AG09319 (cell line): ENCODE measurements around the gene DEPDC7.

ENCODE experiments used
- DNase-seq: peaks from one replicate; pipeline ENCODE4 v3.0.0-alpha.2; 2010; ENCODE audit warnings: low read depth; ENCODE audit errors: extremely low read depth
- TF ChIP-seq, protein P1 (sequence below): IDR thresholded peaks from 2 replicates; pipeline ENCODE4 v1.5.1; 2011; ENCODE audit warnings: low read depth, mild to moderate bottlenecking, inconsistent platforms, low read length, moderate library complexity

Gene DEPDC7

DNA sequence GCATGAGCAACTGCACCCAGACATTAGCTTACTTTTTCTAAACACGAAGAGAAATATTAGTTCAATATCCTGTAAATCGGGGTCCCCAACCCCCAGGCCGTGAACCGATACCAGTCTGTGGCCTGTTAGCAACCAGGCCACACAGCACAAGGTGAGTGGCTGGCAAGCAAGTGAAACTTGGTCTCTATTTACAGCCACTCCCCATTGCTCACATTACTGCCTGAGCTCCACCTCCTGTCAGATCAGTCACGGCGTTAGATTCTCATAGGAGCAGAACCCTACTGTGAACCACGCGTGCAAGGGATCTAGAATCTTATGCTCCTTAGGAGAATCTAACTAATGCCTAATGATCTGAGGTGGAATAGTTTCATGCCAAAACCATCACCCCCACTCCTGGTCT lies 27.8 kb upstream of the DEPDC7 start:
- no peak for DNase-seq
- TF ChIP-seq, protein P1, sequence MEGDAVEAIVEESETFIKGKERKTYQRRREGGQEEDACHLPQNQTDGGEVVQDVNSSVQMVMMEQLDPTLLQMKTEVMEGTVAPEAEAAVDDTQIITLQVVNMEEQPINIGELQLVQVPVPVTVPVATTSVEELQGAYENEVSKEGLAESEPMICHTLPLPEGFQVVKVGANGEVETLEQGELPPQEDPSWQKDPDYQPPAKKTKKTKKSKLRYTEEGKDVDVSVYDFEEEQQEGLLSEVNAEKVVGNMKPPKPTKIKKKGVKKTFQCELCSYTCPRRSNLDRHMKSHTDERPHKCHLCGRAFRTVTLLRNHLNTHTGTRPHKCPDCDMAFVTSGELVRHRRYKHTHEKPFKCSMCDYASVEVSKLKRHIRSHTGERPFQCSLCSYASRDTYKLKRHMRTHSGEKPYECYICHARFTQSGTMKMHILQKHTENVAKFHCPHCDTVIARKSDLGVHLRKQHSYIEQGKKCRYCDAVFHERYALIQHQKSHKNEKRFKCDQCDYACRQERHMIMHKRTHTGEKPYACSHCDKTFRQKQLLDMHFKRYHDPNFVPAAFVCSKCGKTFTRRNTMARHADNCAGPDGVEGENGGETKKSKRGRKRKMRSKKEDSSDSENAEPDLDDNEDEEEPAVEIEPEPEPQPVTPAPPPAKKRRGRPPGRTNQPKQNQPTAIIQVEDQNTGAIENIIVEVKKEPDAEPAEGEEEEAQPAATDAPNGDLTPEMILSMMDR: no peak

DNA sequence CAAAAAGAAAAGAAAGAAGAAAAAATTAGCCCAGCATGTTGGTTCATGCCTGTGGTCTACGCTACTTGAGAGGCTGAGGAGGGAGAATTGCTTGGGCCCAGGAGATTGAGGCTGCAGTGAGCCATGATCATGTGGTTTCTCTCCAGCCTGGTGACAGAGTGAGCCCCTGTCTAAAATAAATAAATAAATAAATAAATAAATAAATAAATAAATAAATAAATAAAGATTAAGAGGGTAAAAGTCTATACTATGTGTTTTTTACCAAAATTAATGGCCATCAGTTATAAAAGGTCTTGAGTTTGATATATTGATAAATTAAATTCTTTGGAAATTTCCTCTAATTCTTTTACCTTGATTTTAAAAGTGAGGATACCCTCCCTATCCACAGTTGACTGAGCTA lies 25.2 kb upstream of the DEPDC7 start:
- DNase-seq: no peak
- TF ChIP-seq, protein P1: no peak

DNA sequence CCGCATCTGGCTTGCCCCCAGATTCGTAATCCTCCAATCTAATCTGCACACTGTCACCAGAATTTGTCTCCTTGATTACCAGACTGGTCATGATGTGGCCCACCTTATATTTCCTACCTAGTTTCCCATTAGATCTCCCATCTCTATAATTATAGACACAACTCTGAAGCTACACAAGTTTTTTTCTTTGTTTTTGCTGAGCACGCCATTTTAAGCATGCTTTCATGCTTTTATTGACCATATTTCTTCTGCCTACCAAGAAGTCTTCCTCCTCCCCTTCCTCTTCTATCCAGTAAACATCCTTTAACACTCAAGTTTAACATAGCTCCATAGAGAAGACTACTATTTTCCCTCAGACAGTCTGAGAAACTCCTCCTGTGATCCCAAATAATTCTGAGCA lies 24.3 kb upstream of the DEPDC7 start:
- TF ChIP-seq, protein P1: no peak
- no peak for DNase-seq

DNA sequence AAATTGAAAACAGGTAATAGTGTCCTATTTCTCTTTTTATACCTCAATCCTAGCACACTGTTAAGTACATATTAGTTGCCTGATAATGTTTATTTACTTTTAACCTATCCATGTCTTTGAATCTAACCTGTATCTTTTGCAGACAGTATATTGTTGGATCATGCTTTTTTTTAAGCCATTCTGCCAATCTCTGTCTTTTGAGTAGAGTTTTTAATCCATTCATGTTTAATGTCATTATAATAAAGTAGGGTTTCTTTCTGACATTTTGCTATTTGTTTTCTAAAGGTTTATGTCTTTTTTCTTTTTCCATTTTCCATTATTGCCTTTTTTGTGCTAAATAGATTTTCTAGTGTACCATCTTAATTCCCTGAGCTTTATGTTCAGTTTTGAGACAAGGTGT lies 23.8 kb upstream of the DEPDC7 start:
- TF ChIP-seq, protein P1: no peak
- no peak for DNase-seq

DNA sequence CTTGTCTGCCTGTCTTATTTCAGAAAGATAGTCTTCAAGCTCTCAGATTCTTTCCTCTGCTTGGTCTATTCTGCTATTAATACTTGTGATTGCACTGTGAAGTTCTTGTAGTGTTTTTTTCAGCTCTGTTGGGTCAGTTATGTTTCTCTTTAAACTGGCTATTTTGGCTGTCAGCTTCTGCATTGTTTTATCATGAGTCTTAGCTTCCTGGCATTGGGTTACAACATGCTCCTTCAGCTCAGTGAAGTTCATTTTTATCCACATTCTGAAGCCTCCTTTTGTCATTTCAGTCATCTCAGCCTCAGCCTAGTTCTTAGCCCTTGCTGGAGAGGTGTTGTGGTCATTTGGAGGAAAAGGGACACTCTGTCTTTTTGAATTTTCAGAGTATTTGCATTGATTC lies 15.5 kb upstream of the DEPDC7 start:
- peak; percentile 39 for DNase-seq
- TF ChIP-seq, protein P1: no peak

DNA sequence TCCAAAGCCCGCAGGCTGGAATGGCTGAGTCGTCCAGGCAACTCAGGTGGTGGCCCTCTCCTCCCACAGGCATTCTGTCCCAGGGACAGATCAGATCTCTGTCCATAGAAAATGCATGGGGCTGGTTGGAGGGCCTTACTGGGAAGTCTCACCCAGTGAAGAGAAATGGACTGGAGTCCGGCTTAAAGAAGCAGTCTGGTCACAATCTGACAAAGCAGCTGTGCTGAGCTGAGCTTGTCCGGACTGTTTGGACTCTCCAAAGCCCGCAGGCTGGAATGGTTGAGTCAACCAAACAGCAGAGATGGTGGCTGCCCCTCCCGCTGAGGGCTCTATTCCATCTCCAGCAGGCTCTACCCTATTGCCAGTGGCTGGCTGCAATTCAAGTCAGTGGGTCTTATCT lies 14.4 kb upstream of the DEPDC7 start:
- no peak for DNase-seq
- TF ChIP-seq, protein P1: no peak

DNA sequence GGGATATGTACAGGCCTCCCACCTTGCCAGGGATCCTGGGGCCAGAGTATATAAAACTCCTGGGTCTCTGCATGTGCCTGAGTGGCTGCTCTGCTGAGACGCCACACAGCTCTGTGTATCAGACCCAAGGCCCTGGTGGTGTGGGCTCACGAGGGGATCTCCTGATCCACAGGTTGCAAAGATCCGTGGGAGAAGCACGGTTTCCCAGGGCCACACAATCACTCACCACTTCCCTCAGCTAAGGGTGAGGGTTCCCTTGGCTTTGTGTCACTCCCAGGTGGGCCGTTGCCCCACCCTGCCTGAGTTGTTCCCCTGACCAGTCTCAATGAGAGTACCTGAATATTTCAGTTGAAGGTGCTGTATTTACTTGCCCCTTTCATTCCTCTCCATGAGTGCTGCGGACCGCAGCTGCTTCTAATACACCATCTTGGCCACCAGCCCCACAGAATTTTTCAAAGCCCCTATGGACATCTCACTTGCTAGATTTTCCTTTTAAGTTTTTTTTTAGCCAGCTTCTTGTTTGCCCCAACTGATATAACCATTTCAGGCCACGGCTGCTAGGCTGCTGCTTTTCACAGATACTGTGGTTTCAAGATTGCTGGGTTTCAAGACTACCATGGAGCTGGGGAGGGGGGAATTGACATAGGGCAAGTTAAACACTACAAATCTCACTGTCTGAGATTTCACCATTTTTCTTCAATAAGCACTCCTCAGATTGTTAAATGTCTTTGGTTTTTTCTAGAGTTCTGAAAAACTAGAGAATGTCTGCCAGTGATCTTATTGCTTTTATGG lies 13.7 kb upstream of the DEPDC7 start:
- no peak for DNase-seq

More for the DNA sequence above, 13.7 kb upstream of the DEPDC7 start:
- TF ChIP-seq, protein P1: no peak
